Fibroblast of villous mesenchyme (primary cell): ENCODE measurements around the gene CATSPERE. TPM values are rescaled to one million over a fixed set of nuclear protein-coding genes. Genes with fewer than 3 reads are reported as not detected.

Experiments
- DNase-seq: peaks from one replicate; pipeline ENCODE4 v3.0.0-alpha.2; 2010; ENCODE audit warnings: low read depth
- H3K4me3 ChIP-seq: 2 replicates; pipeline ENCODE4 v1.5.1; 2011; ENCODE audit warnings: low read depth, mild to moderate bottlenecking, low read length
- total RNA-seq: library from RNA; depleted of rRNA; stranded (reverse); fragments of >200 nt; gene quantifications from 2 replicates; pipeline ENCODE4 v1.2.3, GENCODE V29; 2012
- TF ChIP-seq, protein P1 (sequence below): IDR thresholded peaks from 2 replicates; pipeline ENCODE4 v1.5.1; 2012; ENCODE audit warnings: low read depth, mild to moderate bottlenecking, low read length; ENCODE audit not compliant: insufficient read depth

CATSPERE gene
- total RNA-seq, 1 donor, result 1.7 TPM

DNA sequence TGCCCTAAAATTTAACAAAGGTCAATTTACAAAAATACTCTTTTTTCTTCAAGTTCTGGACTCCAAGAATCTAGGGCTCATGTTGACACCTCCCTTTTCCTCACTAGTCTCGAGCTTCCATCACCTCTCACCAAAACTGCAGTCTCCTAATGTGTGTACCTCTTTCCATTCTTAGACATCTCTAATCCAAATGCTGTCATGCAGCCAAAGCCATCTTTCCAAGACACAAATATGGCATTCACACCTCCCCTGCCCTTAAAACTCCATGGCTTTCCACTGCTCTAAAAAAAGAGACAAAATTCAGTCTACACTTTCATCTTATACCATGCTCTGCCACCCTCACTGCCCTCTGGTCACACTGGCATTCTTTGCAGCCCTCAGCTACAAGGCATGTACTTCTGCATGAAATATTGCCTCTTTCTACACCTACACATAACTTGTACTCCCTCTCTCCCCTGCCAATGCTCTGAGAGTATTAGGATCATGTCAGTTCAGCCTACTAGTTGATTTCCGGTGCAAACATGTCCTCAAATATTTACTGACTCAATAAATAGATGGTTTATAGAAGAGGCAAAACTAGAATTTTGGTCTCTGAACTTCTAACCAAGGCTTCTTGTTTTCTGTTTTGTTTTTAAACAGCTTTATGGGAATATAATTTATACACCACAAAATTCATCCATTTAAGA lies 36.3 kb upstream of the CATSPERE start:
- no peak for DNase-seq
- H3K4me3 ChIP-seq, result no peak overlapping the region
- TF ChIP-seq, protein P1, sequence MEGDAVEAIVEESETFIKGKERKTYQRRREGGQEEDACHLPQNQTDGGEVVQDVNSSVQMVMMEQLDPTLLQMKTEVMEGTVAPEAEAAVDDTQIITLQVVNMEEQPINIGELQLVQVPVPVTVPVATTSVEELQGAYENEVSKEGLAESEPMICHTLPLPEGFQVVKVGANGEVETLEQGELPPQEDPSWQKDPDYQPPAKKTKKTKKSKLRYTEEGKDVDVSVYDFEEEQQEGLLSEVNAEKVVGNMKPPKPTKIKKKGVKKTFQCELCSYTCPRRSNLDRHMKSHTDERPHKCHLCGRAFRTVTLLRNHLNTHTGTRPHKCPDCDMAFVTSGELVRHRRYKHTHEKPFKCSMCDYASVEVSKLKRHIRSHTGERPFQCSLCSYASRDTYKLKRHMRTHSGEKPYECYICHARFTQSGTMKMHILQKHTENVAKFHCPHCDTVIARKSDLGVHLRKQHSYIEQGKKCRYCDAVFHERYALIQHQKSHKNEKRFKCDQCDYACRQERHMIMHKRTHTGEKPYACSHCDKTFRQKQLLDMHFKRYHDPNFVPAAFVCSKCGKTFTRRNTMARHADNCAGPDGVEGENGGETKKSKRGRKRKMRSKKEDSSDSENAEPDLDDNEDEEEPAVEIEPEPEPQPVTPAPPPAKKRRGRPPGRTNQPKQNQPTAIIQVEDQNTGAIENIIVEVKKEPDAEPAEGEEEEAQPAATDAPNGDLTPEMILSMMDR, result no peak

DNA sequence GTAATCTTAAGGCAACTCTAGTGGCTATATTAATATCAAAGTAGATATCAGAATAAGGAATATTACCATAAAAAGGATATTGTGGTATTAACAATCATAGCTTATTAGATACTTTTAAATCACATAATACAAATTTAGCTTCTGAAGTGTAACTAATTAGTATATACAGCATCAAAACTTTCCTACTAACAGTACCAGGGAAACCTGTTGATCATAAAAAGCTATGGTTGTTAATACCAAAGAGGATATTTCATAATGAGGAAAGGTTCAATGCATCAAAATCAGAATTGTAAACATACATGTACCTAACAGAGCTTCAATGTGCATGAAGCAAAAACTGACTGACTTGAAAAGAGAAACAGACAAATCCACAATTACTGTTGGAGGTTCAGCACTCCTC lies 33.4 kb upstream of the CATSPERE start:
- TF ChIP-seq, protein P1, result no peak
- H3K4me3 ChIP-seq, result no peak overlapping the region
- no peak for DNase-seq

DNA sequence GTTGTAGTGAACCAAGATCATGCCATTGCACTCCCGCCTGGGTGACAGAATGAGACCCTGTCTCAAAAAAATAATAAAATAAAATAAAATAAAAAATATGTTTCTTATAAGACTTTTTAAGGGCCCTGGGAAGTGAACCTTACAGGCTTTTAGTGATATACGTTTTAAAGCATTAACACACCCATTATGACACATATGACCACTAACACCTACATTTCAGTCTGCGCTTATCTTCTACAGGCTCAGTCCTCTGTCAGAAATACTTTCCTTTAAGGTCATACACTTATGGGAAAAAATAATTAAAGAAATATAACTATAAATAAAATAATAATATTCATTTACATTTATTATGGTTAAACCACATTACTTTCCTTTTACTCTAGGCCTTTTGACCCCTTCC lies 31.3 kb upstream of the CATSPERE start:
- H3K4me3 ChIP-seq, result no peak overlapping the region
- TF ChIP-seq, protein P1, result no peak
- DNase-seq, result no peak

DNA sequence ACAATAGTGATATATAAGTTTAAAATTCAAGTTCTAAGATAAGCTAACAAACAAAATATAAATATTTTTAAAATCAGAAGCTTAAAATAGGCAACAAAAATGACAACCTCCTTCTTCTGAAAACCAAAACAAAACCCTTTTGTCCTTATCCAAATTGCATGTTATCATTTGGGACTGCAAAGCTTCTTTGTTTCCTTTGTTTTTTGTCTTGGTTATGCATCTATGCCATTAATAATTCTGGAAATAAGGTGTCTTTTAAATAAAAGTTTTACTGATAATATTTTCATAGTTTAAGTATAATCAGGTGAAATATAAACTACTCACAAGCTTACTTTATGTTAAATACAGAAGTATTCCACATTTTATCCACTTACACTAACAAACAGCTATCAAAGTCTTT lies 29.9 kb upstream of the CATSPERE start:
- no peak overlapping the region for H3K4me3 ChIP-seq
- TF ChIP-seq, protein P1, result no peak
- no peak for DNase-seq

DNA sequence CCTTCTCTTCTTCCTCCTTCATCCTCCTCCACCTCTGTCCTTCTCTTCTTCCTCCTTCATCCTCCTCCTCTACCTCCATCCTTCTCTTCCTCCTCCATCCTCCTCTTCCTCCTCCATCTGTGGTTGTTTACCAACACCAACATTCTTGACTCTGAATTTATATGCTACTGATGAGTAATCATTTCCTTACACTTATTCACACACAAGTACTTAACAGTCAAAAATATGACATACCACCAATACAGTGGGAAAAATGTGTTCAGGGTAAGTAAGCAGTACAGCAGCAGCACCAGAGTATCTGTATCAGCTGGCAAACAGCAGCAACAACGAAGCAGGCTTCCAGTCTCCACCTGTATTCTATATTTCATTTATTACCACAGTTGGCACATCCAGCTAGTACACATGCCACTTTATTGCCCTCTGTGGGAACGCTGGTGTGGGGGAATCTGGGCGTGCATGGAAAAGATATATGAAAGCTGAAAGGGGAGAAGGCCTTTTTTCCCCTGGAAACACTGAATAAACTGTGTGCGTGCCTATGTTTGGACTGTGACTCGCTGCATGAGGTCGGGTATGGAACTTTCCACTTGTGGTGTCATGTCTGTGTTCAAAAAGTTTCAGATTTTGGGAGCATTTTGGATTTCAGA lies 25.4 kb upstream of the CATSPERE start:
- DNase-seq, result peak; percentile 51

DNA sequence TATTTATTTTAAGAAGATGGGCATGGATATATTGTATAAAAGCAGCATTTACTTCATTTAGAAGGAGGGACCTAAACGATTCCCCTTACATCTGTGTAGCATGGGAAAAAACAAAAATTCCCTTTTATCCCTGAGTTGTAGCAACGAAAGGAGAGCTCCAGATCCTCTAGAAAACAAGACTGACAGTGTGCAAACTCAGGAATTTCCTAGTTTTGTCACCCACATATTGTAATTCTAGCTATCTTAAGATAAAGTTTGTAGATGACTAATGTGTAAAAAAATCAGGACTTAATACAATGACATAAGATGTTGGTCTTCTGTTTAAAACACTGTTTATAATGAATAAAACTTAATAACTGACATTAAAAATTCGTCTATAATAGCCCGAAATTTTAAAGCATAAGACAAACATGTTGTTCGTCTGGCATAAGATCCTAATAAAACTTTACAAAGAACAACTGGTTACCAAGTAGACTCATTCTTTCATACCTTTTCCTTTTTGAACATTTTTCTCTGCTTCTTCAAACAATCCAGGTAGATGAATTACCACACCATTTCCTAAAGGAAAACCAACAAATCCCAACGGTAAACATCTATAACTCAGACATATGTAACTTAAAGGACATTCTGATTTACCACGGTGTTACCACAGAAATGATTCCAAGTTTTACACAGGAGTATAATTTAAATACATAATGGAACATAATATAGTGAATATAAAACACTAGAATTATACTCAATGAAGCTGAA lies 24.6 kb upstream of the CATSPERE start:
- no peak for DNase-seq
- H3K4me3 ChIP-seq, result no peak overlapping the region
- TF ChIP-seq, protein P1, result no peak

More for the DNA sequence above, 25.4 kb upstream of the CATSPERE start:
- TF ChIP-seq, protein P1, result no peak
- no peak overlapping the region for H3K4me3 ChIP-seq
